HG02938 (cell line): ENCODE data around the gene VAV3.
A peak's percentile ranks its signal among the peaks of the same experiment; 100 is the strongest.

Experiments used
- ATAC-seq: cut with Tn5 transposase; IDR thresholded peaks from one replicate; pipeline ENCODE4 v1.9.1; 2021; ENCODE audit warnings: mild to moderate bottlenecking, moderate library complexity; ENCODE audit not compliant: unreplicated experiment

VAV3 gene

DNA sequence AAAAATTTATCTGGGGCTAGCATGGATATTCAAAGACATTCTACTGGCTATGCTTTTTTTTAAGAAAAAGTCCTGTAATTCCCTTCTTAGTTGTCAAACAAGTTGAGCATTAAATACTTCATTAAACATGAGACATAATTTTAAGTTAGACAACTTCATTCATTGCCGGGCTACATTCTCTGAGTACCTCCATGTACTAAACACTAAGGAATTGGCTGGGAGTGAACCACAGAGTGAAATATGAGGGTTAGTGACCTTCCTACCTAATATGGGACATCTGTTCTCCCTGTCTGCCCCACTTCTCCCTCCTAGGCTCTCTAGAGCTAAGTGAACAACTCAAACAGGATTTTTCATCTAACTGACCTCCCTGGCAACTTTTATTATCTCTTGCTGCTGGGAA lies 370.4 kb downstream of the VAV3 start:
- ATAC-seq: no peak

GRCh38 chr1:107593501-107594209 lies 371.3 kb downstream of the VAV3 start:
- ATAC-seq: no peak

GRCh38 chr1:107590900-107591622 lies 373.9 kb downstream of the VAV3 start:
- ATAC-seq: peak; percentile 71

GRCh38 chr1:107590087-107590486 lies 374.9 kb downstream of the VAV3 start:
- ATAC-seq: no peak

DNA sequence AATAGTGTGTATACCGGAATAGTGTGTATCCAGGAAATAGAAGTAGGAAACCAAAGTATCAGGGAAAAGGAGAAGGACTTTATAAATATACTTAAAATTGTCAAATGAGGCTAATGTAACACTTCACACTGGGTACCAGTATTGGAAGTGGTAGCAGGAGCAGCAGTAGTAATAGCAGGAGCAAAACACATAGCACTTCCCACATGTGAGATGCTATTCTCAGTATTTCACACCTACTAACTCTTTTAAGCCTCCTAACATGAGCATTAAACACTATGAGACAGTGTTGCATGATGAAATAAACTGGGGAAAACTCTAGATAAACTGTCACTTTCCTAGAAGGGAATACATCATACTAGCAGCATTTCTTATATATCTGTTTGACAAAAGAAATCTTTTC lies 376.7 kb downstream of the VAV3 start:
- no peak for ATAC-seq

- ATAC-seq: no peak
Observed at GRCh38 chr1:107575226-107575625, 389.8 kb downstream of the VAV3 start.

DNA sequence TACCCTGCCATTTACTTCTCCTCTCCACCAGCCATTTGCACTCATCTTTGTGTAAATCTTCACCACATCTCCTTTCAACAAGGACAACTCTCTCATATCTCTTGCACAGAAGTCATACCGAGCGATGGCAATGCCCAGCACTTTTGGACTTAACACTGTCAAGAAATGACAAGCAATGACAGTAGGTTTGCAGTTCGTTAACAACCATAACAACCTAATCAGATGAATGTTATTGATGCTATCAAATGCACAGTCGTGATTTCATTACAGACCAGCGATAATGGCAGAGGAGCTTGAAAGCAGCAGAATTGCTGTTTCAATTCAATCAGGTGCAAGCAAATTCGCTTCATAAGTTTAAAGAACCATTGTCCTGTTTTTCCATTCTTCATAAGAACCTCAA lies 390.9 kb downstream of the VAV3 start:
- ATAC-seq: no peak

GRCh38 chr1:107572674-107573211 lies 392.2 kb downstream of the VAV3 start:
- ATAC-seq: no peak

- ATAC-seq: no peak
Observed at GRCh38 chr1:107570768-107571167, 394.2 kb downstream of the VAV3 start.

DNA sequence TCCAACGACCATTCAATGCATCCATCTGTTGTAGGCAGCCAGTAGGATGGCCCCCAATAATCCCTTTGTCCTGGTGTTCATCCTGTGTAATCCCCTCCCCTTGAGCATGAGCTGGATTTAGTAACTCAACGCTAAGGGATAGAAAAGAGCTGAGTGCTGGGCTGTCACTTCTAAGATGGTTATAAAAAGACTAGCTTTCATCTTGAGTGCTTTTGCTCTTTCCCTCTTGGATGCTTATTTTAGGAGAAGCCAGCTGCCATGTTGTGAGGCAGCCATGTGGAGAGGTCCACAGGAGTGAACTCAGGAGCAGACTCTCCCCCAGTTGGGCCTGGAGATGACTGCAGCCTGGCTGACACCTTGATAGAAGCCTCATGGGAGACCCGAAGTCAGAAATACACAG lies 401.5 kb downstream of the VAV3 start:
- ATAC-seq: no peak

DNA sequence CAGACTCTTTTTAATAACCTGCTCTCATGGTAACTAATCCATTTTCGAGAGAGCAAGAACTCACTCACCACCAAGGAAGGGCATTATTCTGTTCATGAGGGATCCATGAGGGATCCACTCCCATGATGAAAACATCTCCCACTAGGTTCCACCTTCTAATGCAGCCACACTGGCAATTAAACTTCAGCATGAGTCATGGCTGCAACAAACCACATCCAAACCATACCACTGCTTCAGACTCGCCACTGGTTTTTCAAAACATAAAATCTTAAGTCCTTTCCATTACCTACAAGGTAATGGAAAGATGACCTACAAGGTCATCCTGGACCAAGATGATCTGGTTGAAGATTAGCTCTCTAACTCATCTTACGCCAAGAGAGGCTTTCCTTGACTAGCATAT lies 405.1 kb downstream of the VAV3 start:
- ATAC-seq: no peak

DNA sequence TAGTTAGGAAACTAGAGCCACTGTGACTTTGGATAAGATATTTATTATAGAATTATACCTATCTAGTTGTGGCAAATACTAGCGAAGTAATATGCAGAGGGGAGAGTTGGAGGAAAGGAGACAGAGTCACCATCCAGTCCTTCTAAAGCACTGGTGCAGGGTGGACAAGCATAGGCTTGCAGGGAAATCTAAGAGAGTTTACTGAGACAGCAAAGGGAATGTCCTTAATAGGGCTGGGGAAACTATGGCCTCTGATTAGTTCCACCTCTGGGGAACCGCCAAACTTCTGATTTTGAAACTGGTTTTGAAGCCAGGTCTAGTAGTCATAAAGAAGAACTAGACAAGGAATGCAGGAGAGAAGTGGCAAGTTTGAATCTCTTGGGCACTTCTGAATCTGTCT lies 407.9 kb downstream of the VAV3 start:
- ATAC-seq: no peak

DNA sequence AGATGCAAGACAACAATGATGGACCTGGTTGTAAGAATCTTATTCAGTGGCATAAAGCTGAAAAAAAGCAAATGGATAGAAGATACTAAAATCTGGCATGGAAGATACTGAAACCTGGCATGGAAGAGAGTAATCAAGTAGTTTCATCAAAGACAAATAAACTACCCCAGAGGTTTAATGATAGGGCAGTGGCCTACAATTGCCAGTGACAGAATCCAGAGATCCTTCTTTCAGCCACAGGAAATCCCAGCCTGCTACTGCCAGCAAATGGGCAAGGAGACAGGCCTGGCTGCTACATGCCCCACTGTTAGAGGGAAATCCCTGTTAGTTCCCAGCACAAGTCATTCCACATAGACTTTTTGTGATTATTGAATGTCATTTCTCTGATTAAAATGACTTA lies 409.4 kb downstream of the VAV3 start:
- no peak for ATAC-seq

DNA sequence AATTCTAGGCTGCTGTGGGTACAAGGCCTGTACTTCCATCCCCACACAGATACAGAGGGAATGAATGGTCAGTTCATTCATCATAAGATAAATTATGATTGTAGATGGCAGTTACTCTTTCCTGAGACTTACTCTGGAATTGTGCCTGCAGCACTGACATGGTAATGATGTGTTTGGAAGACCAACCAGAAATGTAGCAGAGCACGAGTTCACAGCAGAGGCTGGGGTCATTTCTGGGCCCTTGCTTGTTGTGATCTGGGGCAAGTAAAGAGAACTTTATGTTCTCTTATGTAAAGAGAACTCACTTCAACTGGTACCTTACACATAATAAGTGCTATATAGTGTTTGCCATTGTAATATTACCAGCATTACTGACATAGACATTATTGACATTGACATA lies 412.2 kb downstream of the VAV3 start:
- no peak for ATAC-seq

DNA sequence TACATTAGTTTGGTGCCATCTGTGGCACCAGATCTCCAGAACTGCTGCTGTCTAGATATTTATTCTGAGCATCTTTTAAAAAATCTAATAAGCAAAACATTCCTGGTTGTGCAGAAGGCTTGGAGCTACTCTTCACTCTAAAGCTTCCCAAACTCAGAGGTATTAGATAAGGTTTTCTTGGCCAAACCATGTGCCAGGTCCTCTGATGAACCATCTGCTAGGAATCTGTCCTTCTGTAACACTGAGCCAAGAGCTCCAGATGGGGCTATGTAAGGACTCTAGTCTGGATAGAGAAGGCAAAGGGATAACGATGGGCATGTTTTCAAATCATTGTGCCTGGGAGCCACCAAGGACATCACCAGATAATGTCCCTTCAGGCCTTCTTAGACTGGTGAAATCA lies 413.5 kb downstream of the VAV3 start:
- no peak for ATAC-seq

- ATAC-seq: no peak
Observed at GRCh38 chr1:107550358-107550757, 414.6 kb downstream of the VAV3 start.

DNA sequence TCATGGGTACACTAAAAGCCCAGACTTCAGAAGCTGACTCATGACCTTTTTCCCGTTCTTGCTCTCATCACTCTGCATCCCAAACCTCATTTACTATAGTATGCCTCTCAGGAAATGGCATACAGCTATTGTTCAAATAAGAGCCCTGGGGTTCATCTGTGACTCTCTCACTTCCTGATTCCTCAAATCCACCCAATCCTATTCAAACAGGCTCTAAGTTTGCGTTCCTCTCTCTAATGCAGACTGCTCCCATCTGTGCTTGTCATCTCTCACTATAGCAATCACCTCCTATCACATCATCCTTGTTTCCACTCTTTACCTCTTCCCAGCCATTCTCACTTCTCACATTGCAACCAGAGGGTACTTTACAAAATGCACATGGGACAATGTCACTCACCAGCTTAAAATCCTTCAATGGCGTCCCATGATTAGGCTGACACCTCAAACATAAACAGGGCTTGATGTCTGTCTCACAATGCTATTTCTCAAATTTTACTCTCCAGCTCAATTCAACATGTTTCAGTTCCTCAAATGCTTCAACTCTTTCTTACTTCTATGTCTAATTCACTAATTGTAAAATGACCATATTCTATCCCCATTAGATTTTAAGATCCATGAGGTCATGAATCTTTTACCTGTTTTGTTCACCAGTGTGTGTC lies 415.7 kb downstream of the VAV3 start:
- peak; percentile 60 for ATAC-seq

DNA sequence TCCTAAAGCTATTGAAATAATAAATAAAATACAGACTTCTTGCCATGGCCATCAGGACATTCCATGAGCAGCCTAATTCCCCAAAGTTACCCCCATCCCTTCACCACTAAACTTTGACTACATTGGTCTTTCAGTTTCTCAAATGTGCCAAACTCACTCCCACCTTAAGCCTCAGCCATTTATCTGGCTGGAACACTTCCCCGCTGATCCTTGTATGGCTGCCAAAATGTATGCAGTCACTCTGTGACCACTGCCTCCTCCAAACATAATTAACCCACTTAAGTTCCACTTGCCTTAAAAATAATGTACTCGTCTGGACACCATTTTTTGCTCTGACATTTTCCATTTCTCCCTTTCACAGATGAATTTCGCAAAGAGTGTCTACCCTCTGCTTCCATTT lies 416.7 kb downstream of the VAV3 start:
- no peak for ATAC-seq

DNA sequence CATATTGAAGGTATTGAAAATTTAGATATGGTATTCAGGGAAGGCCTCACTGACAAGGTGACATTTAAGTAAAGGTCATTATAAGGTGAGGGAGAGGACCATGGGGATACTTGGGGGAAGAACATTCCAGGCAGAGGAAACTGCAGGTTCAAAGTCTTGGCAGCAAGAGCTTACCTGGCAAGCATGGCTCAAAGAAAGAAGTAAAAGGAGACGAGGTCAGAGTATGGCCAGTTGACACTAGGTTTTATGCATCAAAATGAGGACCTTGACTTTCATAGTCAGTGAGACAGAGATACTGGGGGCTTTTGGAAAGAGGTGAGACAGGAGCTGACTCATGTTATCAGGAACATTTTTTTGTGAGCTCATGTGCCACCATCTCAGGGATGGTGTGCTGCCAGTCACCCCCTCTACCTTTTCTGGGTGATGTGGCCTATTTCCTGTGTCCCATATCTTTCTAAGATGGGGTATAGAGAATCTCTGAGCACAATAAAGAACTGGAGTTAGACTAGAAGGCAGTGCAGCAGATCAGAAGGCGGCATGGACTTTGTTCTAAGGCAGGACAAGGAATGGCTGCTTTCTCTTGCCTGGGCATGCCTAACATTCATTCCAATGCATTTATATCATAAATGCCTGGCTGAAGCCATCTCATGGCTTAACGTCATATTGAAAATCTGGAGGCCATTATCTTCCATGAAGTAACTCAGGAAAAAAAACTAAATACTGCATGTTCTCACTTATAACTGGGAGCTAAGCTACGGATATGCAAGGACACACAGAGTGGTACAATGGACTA lies 417.4 kb downstream of the VAV3 start:
- ATAC-seq: no peak

DNA sequence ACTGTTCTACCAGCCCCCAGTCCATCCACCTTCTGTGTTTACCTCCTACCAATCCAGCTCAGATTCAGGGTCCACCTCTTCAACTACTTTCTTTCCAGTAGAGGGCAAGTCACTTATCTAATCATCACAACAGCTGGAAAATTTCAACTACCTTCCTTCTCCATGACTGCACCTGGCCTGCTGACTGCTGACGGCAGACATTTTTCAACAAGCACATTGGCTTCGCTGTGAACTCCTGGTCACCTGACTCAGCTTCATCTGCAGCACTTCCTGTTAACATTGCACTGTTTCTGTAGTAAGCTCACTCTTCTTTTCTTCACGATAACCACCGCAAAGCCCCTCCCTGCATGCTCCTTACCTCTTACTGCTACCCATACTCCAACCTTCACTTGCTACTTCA lies 418.4 kb downstream of the VAV3 start:
- ATAC-seq: no peak

GRCh38 chr1:107545879-107546278 lies 419.1 kb downstream of the VAV3 start:
- ATAC-seq: no peak
